HepG2 (cell line): ENCODE measurements around the gene FIBP. TPM values are rescaled to one million over a fixed set of nuclear protein-coding genes. Genes with fewer than 3 reads are reported as not detected.

ENCODE experiments used
- ADNP ChIP-seq: sonication (generic); formaldehyde crosslinking; IDR thresholded peaks from 2 replicates; pipeline ENCODE4 v1.4.0; 2020; ENCODE audit warnings: missing genetic modification reagents
- ARID4A ChIP-seq: sonication (generic); formaldehyde crosslinking; IDR thresholded peaks from 2 replicates; pipeline ENCODE4 v1.5.0; 2020; ENCODE audit warnings: mild to moderate bottlenecking, missing genetic modification reagents, borderline replicate concordance
- ATF6 ChIP-seq: sonication (generic); formaldehyde crosslinking; conservative IDR thresholded peaks from 2 replicates; pipeline ENCODE4 v1.4.0; 2020; ENCODE audit warnings: missing genetic modification reagents
- E2F1 ChIP-seq: sonication (generic); formaldehyde crosslinking; IDR thresholded peaks from 2 replicates; pipeline ENCODE4 v1.5.0; 2020; ENCODE audit warnings: missing genetic modification reagents
- HMG20B ChIP-seq: conservative IDR thresholded peaks from 2 replicates; pipeline ENCODE4 v1.6.1; 2016; ENCODE audit warnings: missing genetic modification reagents, missing compliant biosample characterization
- MYC ChIP-seq: sonication (generic); formaldehyde crosslinking; IDR thresholded peaks from 2 replicates; pipeline ENCODE4 v1.9.0; 2021; ENCODE audit warnings: missing genetic modification reagents, borderline replicate concordance
- NFIC ChIP-seq: IDR thresholded peaks from 2 replicates; pipeline ENCODE4 v1.6.1; 2012; ENCODE audit warnings: mild to moderate bottlenecking, low read length, inconsistent platforms
- RBM22 ChIP-seq: fragments of 200-400 bp; formaldehyde crosslinking; optimal IDR thresholded peaks from 2 replicates; pipeline ENCODE3; 2017; ENCODE audit warnings: mild to moderate bottlenecking, low read length, moderate library complexity
- SNRNP70 ChIP-seq: fragments of 200-400 bp; formaldehyde crosslinking; IDR thresholded peaks from 2 replicates; pipeline ENCODE4 v1.6.1; 2017; ENCODE audit warnings: mild to moderate bottlenecking, low read depth, low read length, moderate library complexity
- THAP11 ChIP-seq: IDR thresholded peaks from 2 replicates; pipeline ENCODE4 v1.6.1; 2016; ENCODE audit warnings: missing biosample characterization, missing genetic modification reagents
- ZFP41 ChIP-seq: sonication (generic); formaldehyde crosslinking; IDR thresholded peaks from 2 replicates; pipeline ENCODE4 v1.4.0; 2020; ENCODE audit warnings: mild to moderate bottlenecking, missing genetic modification reagents, borderline replicate concordance
- ZGPAT ChIP-seq: IDR thresholded peaks from 2 replicates; pipeline ENCODE4 v1.6.1; 2016; ENCODE audit warnings: mild to moderate bottlenecking
- ZNF20 ChIP-seq: sonication (generic); formaldehyde crosslinking; IDR thresholded peaks from 2 replicates; pipeline ENCODE4 v1.4.0; 2020; ENCODE audit warnings: mild to moderate bottlenecking, moderate library complexity, missing genetic modification reagents
- ZNF331 ChIP-seq: sonication (generic); formaldehyde crosslinking; IDR thresholded peaks from 2 replicates; pipeline ENCODE4 v1.4.0; 2020; ENCODE audit warnings: missing genetic modification reagents
- ZNF775 ChIP-seq: sonication (generic); formaldehyde crosslinking; IDR thresholded peaks from 2 replicates; pipeline ENCODE4 v1.4.0; 2020; ENCODE audit warnings: missing genetic modification reagents, mild to moderate bottlenecking, moderate library complexity, borderline replicate concordance
- polyA plus RNA-seq, 8 experiments: library from polyadenylated mRNA; depleted of rRNA in 3 of 8; stranded (reverse) in 7 of 8; unstranded in 1 of 8; fragments of >200 nt; fragmentation: Illumina TruSeq in 4 of 8; extraction: Trizol in 4 of 8; gene quantifications; 2 replicates each; pipeline versions ENCODE4 v1.2.1 to v1.2.3, GENCODE V29; 2011 to 2016; ENCODE audit warnings: low read depth in 4 of 8, missing spikeins in 1 of 8, mixed read lengths in 1 of 8; ENCODE audit not compliant: insufficient read depth in 1 of 8
- total RNA-seq, 5 experiments: library from RNA; depleted of rRNA; stranded (reverse); fragments of >200 nt; fragmentation: Illumina TruSeq; extraction: Trizol; gene quantifications; 2 replicates each; pipeline ENCODE4 v1.2.3, GENCODE V29; 2016; ENCODE audit warnings: low read depth in 1 of 5

Gene FIBP
- total and polyA plus RNA-seq, 2 of the 13 experiments (the other 11 are each of a cell fraction or from before 2014, with no cell fraction given), result 42.9 to 62.1 TPM

GRCh38 chr11:65919141-65919572, 30.9 kb upstream of the FIBP start, which contains the start of gene DRAP1 (continued):
- TF ChIP-seq ZFP41 (no peak; the same call in 1 of the 2 replicates), ATF6 (CRISPR knock-in tag) (no peak), E2F1 (peak; percentile 36; the same call in 1 of the 2 replicates), ZNF331 (CRISPR knock-in tag) (peak; percentile 85), ZNF20 (no peak), ARID4A (CRISPR knock-in tag) (peak; percentile 79; the same call in 1 of the 2 replicates), HMG20B (CRISPR knock-in tag) (peak; percentile 65; the same call in 1 of the 2 replicates), RBM22 (no peak), SNRNP70 (no peak), NFIC (no peak), ZNF775 (CRISPR knock-in tag) (no peak), ZGPAT (CRISPR knock-in tag) (peak; percentile 67; the same call in 1 of the 2 replicates), ADNP (CRISPR knock-in tag) (no peak), THAP11 (peak; percentile 90), MYC (CRISPR knock-in tag) (peak; percentile 69)
